ENCODE data around the gene TMEM235. TPM values are rescaled to one million over a fixed set of nuclear protein-coding genes. Genes with fewer than 3 reads are reported as not detected.

TMEM235 gene
- total and polyA plus RNA-seq, 10 donors: not detected

GRCh38 chr17:78289802-78290363 is 58.5 kb downstream of the TMEM235 start:
- peak; percentile 70 to 97 (median 86) for TF ChIP-seq CTCF (IDR thresholded peaks at IDR 0.05 in 8 of 11, conservative IDR thresholded peaks at IDR 0.05 in 3 of 11)
- TF ChIP-seq POLR2A (IDR thresholded peaks at IDR 0.05): no peak
- peak; percentile 43 to 85 (median 44) for TF ChIP-seq POLR2AphosphoS5 (IDR thresholded peaks at IDR 0.05)
- Histone ChIP-seq H3K27ac (no peak overlapping the region), H3K27me3 (replicated peaks in 1 of 7) (no peaks in the 10 kb centered on the region), H3K9me3 (no peaks in the 10 kb centered on the region), H3K4me1 (peaks cover 0 to 29% (median 10%) of the 10 kb centered on the region in 6 donors), H3K36me3 (no peaks in the 10 kb centered on the region), H3K4me3 (no peak overlapping the region)
- WGBS, 5 donors: 29 to 37% (median 31%) methylated on average over 11 to 15 of the region's 15 CpGs
- intact Hi-C loops (cut with DNase I; ENCODE audit: low total_unique reads): loop anchor here (5.0 kb wide), 2 partner anchors 127 to 137 kb away; no protein-coding TSS in a partner anchor
- DNase-seq: peak; percentile 91

Small RNA genes lying within 50 kb of the gene (small RNA-seq; reads per million reads assigned to genes)
- 0 reads per million in 4 donors for gene AC087645.1

Other genes starting within 250 kb of the TMEM235 start
- gene TMC6, start 102.9 kb upstream of the TMEM235 start, total RNA-seq: 100 to 1,000 TPM; 169 to 425 (median 354) TPM
- gene TMC6, start 102.9 kb upstream of the TMEM235 start, polyA plus RNA-seq: 100 to 1,000 TPM; 132 to 269 (median 252) TPM
- gene TMC8, start 100.9 kb upstream of the TMEM235 start, total RNA-seq: 100 to 1,000 TPM; 116 to 222 (median 205) TPM
- 100 to 1,000 TPM; 103 to 191 (median 158) TPM for gene TMC8, start 100.9 kb upstream of the TMEM235 start, polyA plus RNA-seq
- gene C17orf99, start 85.2 kb upstream of the TMEM235 start, total RNA-seq: 1 to 10 TPM in 2 of 7 donors, under 1 TPM in 2, not detected in 3; 0.19 to 3.0 (median 0.95) TPM
- gene C17orf99, start 85.2 kb upstream of the TMEM235 start, polyA plus RNA-seq: under 1 TPM in 2 of 3 donors, not detected in 1; 0.46 TPM
- gene SYNGR2, start 63.0 kb upstream of the TMEM235 start, total RNA-seq: 100 to 1,000 TPM; 107 to 179 (median 137) TPM
- 100 to 1,000 TPM; 152 to 201 (median 170) TPM for gene SYNGR2, start 63.0 kb upstream of the TMEM235 start, polyA plus RNA-seq
- 10 to 100 TPM in 5 of 7 donors, 1 to 10 TPM in 2; 3.7 to 18.7 (median 10.5) TPM for gene TK1, start 44.6 kb upstream of the TMEM235 start, total RNA-seq
- gene TK1, start 44.6 kb upstream of the TMEM235 start, polyA plus RNA-seq: 10 to 100 TPM in 2 of 3 donors, 1 to 10 TPM in 1; 3.9 to 20.4 (median 19.8) TPM
- gene AFMID, start 44.3 kb upstream of the TMEM235 start, total RNA-seq: 10 to 100 TPM; 19.3 to 42.5 (median 27.0) TPM
- 10 to 100 TPM; 13.1 to 22.0 (median 14.1) TPM for gene AFMID, start 44.3 kb upstream of the TMEM235 start, polyA plus RNA-seq
- gene BIRC5, start 17.4 kb upstream of the TMEM235 start, total RNA-seq: 10 to 100 TPM in 1 of 7 donors, 1 to 10 TPM in 6; 2.3 to 11.9 (median 6.2) TPM
- gene BIRC5, start 17.4 kb upstream of the TMEM235 start, polyA plus RNA-seq: 10 to 100 TPM in 1 of 3 donors, 1 to 10 TPM in 2; 2.1 to 11.3 (median 7.2) TPM
- gene SOCS3, start 128.4 kb downstream of the TMEM235 start, total RNA-seq: 100 to 1,000 TPM in 4 of 7 donors, 10 to 100 TPM in 3; 21.4 to 164 (median 103) TPM
- 10 to 100 TPM; 10.7 to 22.2 (median 12.2) TPM for gene SOCS3, start 128.4 kb downstream of the TMEM235 start, polyA plus RNA-seq
- gene PGS1, start 147.0 kb downstream of the TMEM235 start, total RNA-seq: 100 to 1,000 TPM in 6 of 7 donors, 10 to 100 TPM in 1; 60.1 to 217 (median 112) TPM
- 10 to 100 TPM; 20.0 to 34.7 (median 20.5) TPM for gene PGS1, start 147.0 kb downstream of the TMEM235 start, polyA plus RNA-seq